ENCODE data around the gene CFD.

GRCh38 chr19:900302-901111 lies 41.0 kb downstream of the CFD start:
- TF ChIP-seq CTCF (optimal IDR thresholded peaks at IDR 0.05 in 1 of 3, IDR thresholded peaks at IDR 0.05 in 1 of 3, conservative IDR thresholded peaks at IDR 0.05 in 1 of 3; ENCODE audit: extremely low read depth in 1 of 3, insufficient read depth in 2 of 3, low read length in 3 of 3), result no peak
- no peak for TF ChIP-seq EZH2 (IDR thresholded peaks at IDR 0.05; ENCODE audit: low read length)
